IMR-90 (cell line): ENCODE data around the gene CALR. TPM values are rescaled to one million over a fixed set of nuclear protein-coding genes. Genes with fewer than 3 reads are reported as not detected.

Experiments
- ATAC-seq: fragments of 200-7000 bp; cut with Tn5 transposase; 2 replicates; pipeline ENCODE4 v1.9.1; 2020; ENCODE audit warnings: low read depth, mild to moderate bottlenecking, moderate library complexity
- BruUV-seq: library from RNA; stranded (reverse); fragments of 400-500 nt; replicated peaks from 2 replicates; lab custom pipeline; 2021; lab: Mats Ljungman, UMichigan
- CTCF ChIA-PET: fragments of 300-600 bp; formaldehyde crosslinking; extraction: SDS; loops from one replicate; lab custom pipeline; 2021; ENCODE audit warnings: antibody characterized with exemption; lab: Yijun Ruan, JAX
- POLR2A ChIA-PET: fragments of 300-600 bp; sonication (Branson Sonifier 250); formaldehyde crosslinking; loops from one replicate; lab custom pipeline; 2022; ENCODE audit warnings: antibody characterized with exemption; ENCODE audit not compliant: unreplicated experiment; lab: Charles Lee
- DNase-seq: peaks from one replicate; pipeline ENCODE4 v3.0.0; 2013
- H2AFZ ChIP-seq: replicated peaks from 2 replicates; pipeline ENCODE3; 2013; ENCODE audit warnings: low read length, mild to moderate bottlenecking; ENCODE audit not compliant: poor library complexity
- H2AK5ac ChIP-seq: 2 replicates; pipeline ENCODE4 v1.6.1; 2013; ENCODE audit warnings: low read depth, low read length, inconsistent platforms
- H2AK9ac ChIP-seq: replicated peaks from 2 replicates; pipeline ENCODE3; 2013; ENCODE audit warnings: mild to moderate bottlenecking, low read depth, low read length, moderate library complexity; ENCODE audit not compliant: poor library complexity
- H2BK120ac ChIP-seq: 2 replicates; pipeline ENCODE4 v1.6.1; 2013; ENCODE audit warnings: low read depth, low read length, inconsistent platforms
- H2BK15ac ChIP-seq: 3 replicates; pipeline ENCODE4 v1.6.1; 2013; ENCODE audit warnings: low read depth, low read length, inconsistent platforms
- H2BK20ac ChIP-seq: 2 replicates; pipeline ENCODE4 v1.6.1; 2013; ENCODE audit warnings: low read depth, mild to moderate bottlenecking, inconsistent platforms, low read length, moderate library complexity
- H2BK5ac ChIP-seq: 2 replicates; pipeline ENCODE4 v1.6.1; 2013; ENCODE audit warnings: mild to moderate bottlenecking, low read depth, low read length, inconsistent platforms; ENCODE audit not compliant: poor library complexity, severe bottlenecking
- H3K14ac ChIP-seq: replicated peaks from 2 replicates; pipeline ENCODE4 v1.6.1; 2013; ENCODE audit warnings: low read depth, low read length, inconsistent platforms
- H3K18ac ChIP-seq: 2 replicates; pipeline ENCODE4 v1.6.1; 2013; ENCODE audit warnings: low read depth, low read length, control low read depth
- H3K23ac ChIP-seq: 2 replicates; pipeline ENCODE4 v1.6.1; 2013; ENCODE audit warnings: low read depth, low read length, inconsistent platforms
- H3K27ac ChIP-seq: 2 replicates; pipeline ENCODE4 v1.5.1; 2013; ENCODE audit warnings: mild to moderate bottlenecking, control low read depth, low read length; ENCODE audit not compliant: insufficient read depth
- H3K27me3 ChIP-seq: 2 replicates; pipeline ENCODE4 v1.6.1; 2013; ENCODE audit warnings: low read length; ENCODE audit not compliant: control insufficient read depth, insufficient read depth
- H3K36me3 ChIP-seq: 2 replicates; pipeline ENCODE4 v1.6.1; 2013; ENCODE audit warnings: low read length, mixed read lengths; ENCODE audit not compliant: control insufficient read depth, insufficient read depth
- H3K4ac ChIP-seq: 2 replicates; pipeline ENCODE4 v1.6.1; 2013; ENCODE audit warnings: low read depth, low read length, inconsistent platforms
- H3K4me1 ChIP-seq: 2 replicates; pipeline ENCODE4 v1.6.1; 2013; ENCODE audit warnings: low read length, mixed read lengths; ENCODE audit not compliant: control insufficient read depth, insufficient read depth
- H3K4me2 ChIP-seq: 2 replicates; pipeline ENCODE4 v1.6.1; 2013; ENCODE audit warnings: low read depth, mild to moderate bottlenecking, control low read depth, low read length, moderate library complexity
- H3K4me3 ChIP-seq: 2 replicates; pipeline ENCODE4 v1.5.1; 2013; ENCODE audit warnings: low read depth, mild to moderate bottlenecking, control low read depth, low read length, moderate library complexity; ENCODE audit not compliant: insufficient read depth
- H3K56ac ChIP-seq: 2 replicates; pipeline ENCODE4 v1.6.1; 2013; ENCODE audit warnings: low read length, inconsistent platforms; ENCODE audit not compliant: insufficient read depth; ENCODE audit errors: extremely low read depth
- H3K79me1 ChIP-seq, 2 experiments: 2 replicates each; pipeline ENCODE4 v1.6.1; 2013; ENCODE audit warnings: low read length in 2 of 2, inconsistent platforms in 1 of 2, low read depth in 1 of 2
- H3K9ac ChIP-seq: 2 replicates; pipeline ENCODE4 v1.6.1; 2013; ENCODE audit warnings: low read depth, low read length, control low read depth
- H3K9me1 ChIP-seq: 2 replicates; pipeline ENCODE4 v1.6.1; 2013; ENCODE audit warnings: low read length, inconsistent platforms; ENCODE audit not compliant: insufficient read depth
- H3K9me3 ChIP-seq: 2 replicates; pipeline ENCODE4 v1.6.1; 2013; ENCODE audit warnings: low read length; ENCODE audit not compliant: control insufficient read depth, insufficient read depth
- H4K20me1 ChIP-seq: 2 replicates; pipeline ENCODE4 v1.6.1; 2013; ENCODE audit warnings: low read length, inconsistent platforms; ENCODE audit not compliant: insufficient read depth
- H4K5ac ChIP-seq: 2 replicates; pipeline ENCODE4 v1.6.1; 2013; ENCODE audit warnings: mild to moderate bottlenecking, low read depth, low read length, control low read depth
- H4K8ac ChIP-seq, 2 experiments: 2 replicates each; pipeline ENCODE4 v1.6.1; 2013; ENCODE audit warnings: low read depth in 2 of 2, low read length in 2 of 2, control low read depth in 1 of 2, inconsistent platforms in 1 of 2
- H4K91ac ChIP-seq: 2 replicates; pipeline ENCODE4 v1.6.1; 2013; ENCODE audit warnings: low read depth, low read length, inconsistent platforms; ENCODE audit not compliant: insufficient read depth
- BHLHE40 ChIP-seq: fragments of 150-350 bp; IDR thresholded peaks from 2 replicates; pipeline ENCODE4 v1.6.1; 2016; ENCODE audit warnings: mild to moderate bottlenecking, low read depth, low read length
- CEBPB ChIP-seq: IDR thresholded peaks from 2 replicates; pipeline ENCODE4 v1.6.1; 2012; ENCODE audit warnings: low read depth, low read length, improper control_type of control experiment
- CHD1 ChIP-seq: IDR thresholded peaks from 2 replicates; pipeline ENCODE4 v1.6.1; 2012; ENCODE audit warnings: low read depth, low read length, improper control_type of control experiment
- FOS ChIP-seq: fragments of 150-350 bp; IDR thresholded peaks from 2 replicates; pipeline ENCODE4 v1.6.1; 2016; ENCODE audit warnings: low read depth, low read length
- MAFK ChIP-seq: IDR thresholded peaks from 2 replicates; pipeline ENCODE4 v1.6.1; 2012; ENCODE audit warnings: low read depth, low read length, improper control_type of control experiment
- MXI1 ChIP-seq: IDR thresholded peaks from 2 replicates; pipeline ENCODE4 v1.6.1; 2012; ENCODE audit warnings: low read depth, mild to moderate bottlenecking, low read length, moderate library complexity, borderline replicate concordance
- NFE2L2 ChIP-seq: fragments of 150-350 bp; IDR thresholded peaks from 2 replicates; pipeline ENCODE4 v1.6.1; 2016; ENCODE audit warnings: low read depth, mild to moderate bottlenecking, low read length
- RAD21 ChIP-seq: IDR thresholded peaks from 2 replicates; pipeline ENCODE4 v1.6.1; 2012; ENCODE audit warnings: low read length, improper control_type of control experiment
- RCOR1 ChIP-seq: IDR thresholded peaks from 2 replicates; pipeline ENCODE4 v1.6.1; 2012; ENCODE audit warnings: mild to moderate bottlenecking, low read length, improper control_type of control experiment; ENCODE audit not compliant: insufficient replicate concordance
- RFX5 ChIP-seq: IDR thresholded peaks from 2 replicates; pipeline ENCODE4 v1.8.0; 2012; ENCODE audit warnings: low read depth, mild to moderate bottlenecking, low read length, moderate library complexity
- SMC3 ChIP-seq: fragments of 150-350 bp; IDR thresholded peaks from 2 replicates; pipeline ENCODE4 v1.6.1; 2016; ENCODE audit warnings: low read depth, mild to moderate bottlenecking, antibody characterized with exemption, low read length, moderate library complexity
- WGBS, 2 experiments: methylation state at CpG; one replicate each; pipeline versions ENCODE4 v1.1.5 to v1.1.7; 2013; ENCODE audit warnings: missing lambda C conversion rate in 2 of 2; ENCODE audit not compliant: insufficient read length in 1 of 2; ENCODE audit errors: extremely low coverage in 2 of 2; 5-methylcytosine and 5-hydroxymethylcytosine counted together
- dilution Hi-C: fragments of 300-500 bp; cut with HindIII; formaldehyde crosslinking; loops from one replicate; pipeline ENCODE4 v1.14.3; 2018; ENCODE audit warnings: low sequenced_read_pairs; ENCODE audit not compliant: unreplicated experiment
- in situ Hi-C: fragments of 300-500 bp; cut with MboI; formaldehyde crosslinking; loops from 3 replicates; pipeline ENCODE4 v1.14.3; 2019; ENCODE audit warnings: low sequenced_read_pairs, inconsistent platforms, mixed read lengths
- intact Hi-C: fragments of 100-400 bp; cut with micrococcal nuclease; formaldehyde crosslinking; loops from 2 replicates; pipeline ENCODE4 v1.10.0; 2022
- polyA plus RNA-seq, 3 experiments: library from polyadenylated mRNA; depleted of rRNA; stranded (reverse); fragments of >200 nt; gene quantifications; 2 replicates each; pipeline ENCODE4 v1.2.3, GENCODE V29; 2012; ENCODE audit warnings: low replicate concordance in 1 of 3
- total RNA-seq: library from RNA; depleted of rRNA; stranded (reverse); fragments of >200 nt; gene quantifications from 2 replicates; pipeline ENCODE4 v1.2.3, GENCODE V29; 2012
- TF ChIP-seq, protein P1 (sequence below): conservative IDR thresholded peaks from 2 replicates; pipeline ENCODE4 v1.5.1; 2012; ENCODE audit warnings: mild to moderate bottlenecking, low read depth, low read length, improper control_type of control experiment
- TF ChIP-seq, protein P2 (sequence below): fragments of 150-350 bp; IDR thresholded peaks from 2 replicates; pipeline ENCODE4 v1.6.1; 2017; ENCODE audit warnings: mild to moderate bottlenecking, antibody characterized with exemption, low read length, low read depth

The CALR gene
- total and polyA plus RNA-seq, 2 of the 4 experiments (the other 2 are of a cell fraction) = 1,932 to 3,358 TPM

DNA sequence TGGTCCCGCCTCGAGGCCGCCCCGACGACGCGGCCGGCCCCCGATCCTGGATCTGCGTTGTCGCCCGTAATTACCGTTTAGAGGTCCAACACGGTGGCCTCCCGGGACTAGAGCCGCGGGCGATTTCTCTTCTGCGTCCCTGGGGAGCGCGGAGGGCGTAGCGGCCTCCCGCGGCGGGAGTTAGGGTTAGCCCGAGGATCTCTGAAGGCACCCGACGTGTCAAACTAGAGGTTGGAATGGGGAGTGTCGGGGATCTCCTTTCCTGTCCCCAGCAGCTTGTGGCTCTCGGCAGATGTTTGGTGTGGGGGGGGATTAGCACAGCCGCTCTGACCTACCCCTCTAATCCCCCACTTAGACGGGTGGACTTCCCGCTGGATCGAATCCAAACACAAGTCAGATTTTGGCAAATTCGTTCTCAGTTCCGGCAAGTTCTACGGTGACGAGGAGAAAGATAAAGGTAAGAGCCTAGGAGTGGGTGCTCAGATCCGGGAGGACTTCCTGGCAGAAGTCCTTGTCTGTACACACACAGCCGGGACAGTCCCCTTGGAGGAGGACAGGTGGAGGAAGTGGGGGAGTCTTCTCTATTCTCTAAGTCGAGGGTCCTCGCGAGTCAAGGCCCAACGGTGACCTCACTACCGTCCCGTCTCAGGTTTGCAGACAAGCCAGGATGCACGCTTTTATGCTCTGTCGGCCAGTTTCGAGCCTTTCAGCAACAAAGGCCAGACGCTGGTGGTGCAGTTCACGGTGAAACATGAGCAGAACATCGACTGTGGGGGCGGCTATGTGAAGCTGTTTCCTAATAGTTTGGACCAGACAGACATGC is 581 bp downstream of the CALR start:
- H2BK5ac ChIP-seq = peak overlapping the region; percentile 80
- peak overlapping the region; percentile 100 for H2AK9ac ChIP-seq
- DNase-seq (peak; percentile 66), ATAC-seq (peak; percentile 9)
- H4K5ac ChIP-seq = peak overlapping the region; percentile 43; the same call in 1 of the 2 replicates
- H3K4ac ChIP-seq = peak overlapping the region; percentile 92
- peak overlapping the region; percentile 85 for H3K4me2 ChIP-seq
- H3K36me3 ChIP-seq = peaks cover 41% of the 10 kb centered on the region
- peak overlapping the region; percentile 80 for H3K56ac ChIP-seq
- peak overlapping the region; percentile 8; the same call in 1 of the 2 replicates for H2BK120ac ChIP-seq
- H3K4me3 ChIP-seq = peak overlapping the region; percentile 80
- peak overlapping the region; percentile 90 for H3K27ac ChIP-seq
- WGBS, 2 experiments = 0% methylated on average over 27 of the region's 54 CpGs; no CpG with 5 or more reads in 1 of the 2 experiments
- peak overlapping the region; percentile 53 to 86 for H4K8ac ChIP-seq
- no peak overlapping the region; the same call in 1 of the 2 replicates for H3K18ac ChIP-seq
- H3K9ac ChIP-seq = peak overlapping the region; percentile 95
- H3K4me1 ChIP-seq = peaks cover 15% of the 10 kb centered on the region
- H3K9me1 ChIP-seq = peaks cover 15% of the 10 kb centered on the region
- intact Hi-C loops = no loop called here
- peak overlapping the region; percentile 96 for H3K14ac ChIP-seq
- in situ Hi-C loops = no loop called here
- H3K9me3 ChIP-seq = no peaks in the 10 kb centered on the region
- H2BK20ac ChIP-seq = no peak overlapping the region
- H2AK5ac ChIP-seq = peak overlapping the region; percentile 98
- peak overlapping the region; percentile 64 for H3K23ac ChIP-seq
- H4K91ac ChIP-seq = peak overlapping the region; percentile 89
- H2AFZ ChIP-seq = peak overlapping the region; percentile 90
- dilution Hi-C loops = no loop called here
- CTCF ChIA-PET = interaction anchor here (0.6 to 0.7 kb wide), 2 partner anchors 42 to 120 kb away, joined by 3 read pairs; no protein-coding TSS in a partner anchor
- peaks cover 5 to 53% of the 10 kb centered on the region in 2 experiments; a peak in 3 of 4 replicates for H3K79me1 ChIP-seq
- TSS peak; percentile 91 for BruUV-seq
- no peaks in the 10 kb centered on the region for H3K27me3 ChIP-seq
- H2BK15ac ChIP-seq = no peak overlapping the region
- POLR2A ChIA-PET = interaction anchor here (0.6 kb wide), 1 partner anchor 223 kb away, joined by 9 read pairs; no protein-coding TSS in a partner anchor
- peaks cover 54% of the 10 kb centered on the region for H4K20me1 ChIP-seq
- TF ChIP-seq RFX5 = no peak
- no peak for TF ChIP-seq MAFK
- TF ChIP-seq NFE2L2 = no peak
- TF ChIP-seq, protein P1, sequence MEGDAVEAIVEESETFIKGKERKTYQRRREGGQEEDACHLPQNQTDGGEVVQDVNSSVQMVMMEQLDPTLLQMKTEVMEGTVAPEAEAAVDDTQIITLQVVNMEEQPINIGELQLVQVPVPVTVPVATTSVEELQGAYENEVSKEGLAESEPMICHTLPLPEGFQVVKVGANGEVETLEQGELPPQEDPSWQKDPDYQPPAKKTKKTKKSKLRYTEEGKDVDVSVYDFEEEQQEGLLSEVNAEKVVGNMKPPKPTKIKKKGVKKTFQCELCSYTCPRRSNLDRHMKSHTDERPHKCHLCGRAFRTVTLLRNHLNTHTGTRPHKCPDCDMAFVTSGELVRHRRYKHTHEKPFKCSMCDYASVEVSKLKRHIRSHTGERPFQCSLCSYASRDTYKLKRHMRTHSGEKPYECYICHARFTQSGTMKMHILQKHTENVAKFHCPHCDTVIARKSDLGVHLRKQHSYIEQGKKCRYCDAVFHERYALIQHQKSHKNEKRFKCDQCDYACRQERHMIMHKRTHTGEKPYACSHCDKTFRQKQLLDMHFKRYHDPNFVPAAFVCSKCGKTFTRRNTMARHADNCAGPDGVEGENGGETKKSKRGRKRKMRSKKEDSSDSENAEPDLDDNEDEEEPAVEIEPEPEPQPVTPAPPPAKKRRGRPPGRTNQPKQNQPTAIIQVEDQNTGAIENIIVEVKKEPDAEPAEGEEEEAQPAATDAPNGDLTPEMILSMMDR = peak; percentile 28; the same call in 1 of the 2 replicates
- TF ChIP-seq FOS = no peak
- TF ChIP-seq SMC3 = no peak
- TF ChIP-seq CEBPB = peak; percentile 41; the same call in 1 of the 2 replicates
- TF ChIP-seq, protein P2, sequence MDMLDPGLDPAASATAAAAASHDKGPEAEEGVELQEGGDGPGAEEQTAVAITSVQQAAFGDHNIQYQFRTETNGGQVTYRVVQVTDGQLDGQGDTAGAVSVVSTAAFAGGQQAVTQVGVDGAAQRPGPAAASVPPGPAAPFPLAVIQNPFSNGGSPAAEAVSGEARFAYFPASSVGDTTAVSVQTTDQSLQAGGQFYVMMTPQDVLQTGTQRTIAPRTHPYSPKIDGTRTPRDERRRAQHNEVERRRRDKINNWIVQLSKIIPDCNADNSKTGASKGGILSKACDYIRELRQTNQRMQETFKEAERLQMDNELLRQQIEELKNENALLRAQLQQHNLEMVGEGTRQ = no peak
- 0 out of 2 replicates have a peak, but pooled peaks have one; percentile 55 for TF ChIP-seq CHD1
- TF ChIP-seq BHLHE40 = no peak
- no peak for TF ChIP-seq RAD21
- no peak for TF ChIP-seq RCOR1
- TF ChIP-seq MXI1 = peak; percentile 71
